Upper lobe of right lung (tissue), 1 donor: ENCODE data around the gene OAF. TPM values are rescaled to one million over a fixed set of nuclear protein-coding genes. Genes with fewer than 3 reads are reported as not detected.

Experiments
- ATAC-seq: fragments of 200-7000 bp; cut with Tn5 transposase; one replicate; pipeline ENCODE4 v1.9.1; 2020; ENCODE audit warnings: mild to moderate bottlenecking, moderate library complexity
- DNase-seq: peaks from one replicate; pipeline ENCODE4 v3.0.0-alpha.2; 2020
- H3K27ac ChIP-seq: fragments of 200-600 bp; one replicate; pipeline ENCODE4 v1.8.0; 2022
- H3K27me3 ChIP-seq: fragments of 200-600 bp; one replicate; pipeline ENCODE4 v1.8.0; 2022; ENCODE audit warnings: mild to moderate bottlenecking
- H3K36me3 ChIP-seq: fragments of 200-600 bp; one replicate; pipeline ENCODE4 v1.8.0; 2022
- H3K4me1 ChIP-seq: fragments of 200-600 bp; one replicate; pipeline ENCODE4 v1.8.0; 2022
- H3K4me3 ChIP-seq: fragments of 200-600 bp; one replicate; pipeline ENCODE4 v1.8.0; 2022; ENCODE audit warnings: mild to moderate bottlenecking
- H3K9me3 ChIP-seq: fragments of 200-600 bp; one replicate; pipeline ENCODE4 v1.8.0; 2022
- intact Hi-C: fragments of 100-400 bp; cut with DNase I; formaldehyde crosslinking; loops from one replicate; pipeline ENCODE4 v1.11.0; 2022
- total RNA-seq: library from RNA; stranded (reverse); fragmentation: NEBNext Ultra II Directional; extraction: Animal tissue kit (Norgen Biotek cat#: 25700); gene quantifications from one replicate; pipeline ENCODE4 v1.2.1, GENCODE V29; 2021
- TF ChIP-seq, protein P1 (sequence below): fragments of 200-600 bp; IDR thresholded peaks from one replicate; pipeline ENCODE4 v1.8.0; 2022; ENCODE audit warnings: antibody characterized with exemption
- donor health status: DM: no; HTN: yes; CAD: no; lungs with severe emphysema.

OAF gene
- total RNA-seq, 1 donor from 2014 or later, result 19.8 TPM

DNA sequence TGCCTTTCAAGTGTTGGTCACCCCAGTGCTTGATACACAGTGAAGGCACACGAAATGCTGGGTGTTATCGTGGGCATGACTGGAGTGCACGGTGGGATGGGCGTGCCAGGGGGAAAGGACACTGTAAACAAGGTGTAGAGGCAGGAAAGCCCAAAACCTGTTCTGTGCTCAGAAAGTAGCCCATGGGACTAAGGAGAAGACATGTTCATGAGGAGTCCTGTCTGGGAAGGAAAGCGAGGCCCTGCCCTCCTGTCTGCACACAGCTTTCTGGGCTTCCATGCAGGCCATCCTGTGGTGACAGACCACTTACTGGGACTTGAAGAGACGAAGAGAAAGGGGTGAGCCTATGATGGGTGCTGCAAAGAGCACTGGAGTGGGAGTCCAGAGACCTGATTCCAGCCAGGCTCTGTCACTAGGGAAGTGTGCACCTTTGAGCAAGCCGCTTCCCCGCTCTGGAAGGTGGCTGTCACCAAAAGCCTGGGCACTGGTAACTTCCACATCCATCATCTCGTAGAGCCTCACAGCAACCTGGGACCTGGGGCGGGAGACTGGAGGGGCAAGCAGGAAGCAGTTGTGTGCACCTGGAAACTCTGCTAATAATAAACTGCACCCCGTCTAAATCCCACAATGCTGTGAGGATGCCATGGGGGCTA lies 28.3 kb downstream of the OAF start:
- no peak overlapping the region for H3K4me3 ChIP-seq
- H3K4me1 ChIP-seq, result no peaks in the 10 kb centered on the region
- DNase-seq (no peak), ATAC-seq (no peak)
- TF ChIP-seq, protein P1, sequence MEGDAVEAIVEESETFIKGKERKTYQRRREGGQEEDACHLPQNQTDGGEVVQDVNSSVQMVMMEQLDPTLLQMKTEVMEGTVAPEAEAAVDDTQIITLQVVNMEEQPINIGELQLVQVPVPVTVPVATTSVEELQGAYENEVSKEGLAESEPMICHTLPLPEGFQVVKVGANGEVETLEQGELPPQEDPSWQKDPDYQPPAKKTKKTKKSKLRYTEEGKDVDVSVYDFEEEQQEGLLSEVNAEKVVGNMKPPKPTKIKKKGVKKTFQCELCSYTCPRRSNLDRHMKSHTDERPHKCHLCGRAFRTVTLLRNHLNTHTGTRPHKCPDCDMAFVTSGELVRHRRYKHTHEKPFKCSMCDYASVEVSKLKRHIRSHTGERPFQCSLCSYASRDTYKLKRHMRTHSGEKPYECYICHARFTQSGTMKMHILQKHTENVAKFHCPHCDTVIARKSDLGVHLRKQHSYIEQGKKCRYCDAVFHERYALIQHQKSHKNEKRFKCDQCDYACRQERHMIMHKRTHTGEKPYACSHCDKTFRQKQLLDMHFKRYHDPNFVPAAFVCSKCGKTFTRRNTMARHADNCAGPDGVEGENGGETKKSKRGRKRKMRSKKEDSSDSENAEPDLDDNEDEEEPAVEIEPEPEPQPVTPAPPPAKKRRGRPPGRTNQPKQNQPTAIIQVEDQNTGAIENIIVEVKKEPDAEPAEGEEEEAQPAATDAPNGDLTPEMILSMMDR, result no peak
- H3K36me3 ChIP-seq, result no peaks in the 10 kb centered on the region
- H3K9me3 ChIP-seq, result no peaks in the 10 kb centered on the region
- intact Hi-C loops, result no loop called here
- H3K27ac ChIP-seq, result no peak overlapping the region
- peaks cover 53% of the 10 kb centered on the region for H3K27me3 ChIP-seq

DNA sequence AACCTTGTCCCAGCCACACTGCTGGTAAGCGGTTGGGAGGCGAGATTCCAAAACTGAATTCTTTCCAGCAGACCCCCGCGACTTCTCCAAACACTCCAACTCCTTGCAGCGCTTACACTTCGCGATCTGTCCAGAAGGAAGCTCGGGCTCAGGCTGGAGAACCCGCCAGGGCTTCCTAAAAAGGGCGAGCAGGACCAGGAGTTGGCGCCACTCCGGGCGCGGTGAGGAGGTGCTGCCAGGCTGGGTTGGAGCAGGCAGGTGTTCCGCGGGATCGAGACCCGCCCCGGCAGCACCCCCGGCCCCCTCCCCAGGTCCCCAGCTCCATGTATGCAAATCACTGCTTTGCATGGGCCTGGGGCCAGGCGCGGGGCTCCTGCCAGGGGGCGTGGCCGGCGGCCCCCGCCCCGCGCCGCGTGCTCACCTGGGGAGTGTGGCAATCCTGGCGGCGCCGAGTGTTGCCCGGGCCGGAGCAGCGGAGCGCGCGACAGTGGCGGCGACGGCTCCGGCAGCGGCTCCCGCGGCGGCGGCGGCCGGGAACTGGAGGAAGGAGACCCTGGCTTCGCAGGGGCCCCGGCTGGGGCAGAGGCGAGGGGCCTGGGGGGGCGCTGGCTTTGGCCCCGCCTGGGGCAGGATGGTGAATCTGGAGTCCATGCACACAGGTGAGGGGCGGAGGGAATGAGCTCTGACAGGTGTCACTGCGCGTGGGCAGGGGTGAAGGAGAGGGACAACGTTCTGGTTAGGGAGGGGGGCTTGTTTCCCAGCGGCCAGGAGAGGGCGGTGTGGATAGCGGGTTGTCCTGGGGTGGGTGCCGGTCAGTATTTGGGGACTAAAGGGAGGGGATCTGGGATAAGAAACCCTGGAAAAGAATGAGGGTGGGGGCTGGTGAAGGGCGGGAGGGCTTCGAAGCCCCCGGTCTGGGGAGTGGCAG lies 29.1 kb downstream of the OAF start, which contains the start of gene POU2F3:
POU2F3 (plus strand) TSS at position 428 of the 928 bp plus-strand sequence; CDS start at position 632, 204 bp downstream.
- Histone ChIP-seq H3K4me3 (peak within 1 kb of the TSS; percentile 30), H3K27me3 (peaks cover 45% of the 10 kb centered on the region), H3K27ac (no peak within 1 kb of the TSS)

DNA sequence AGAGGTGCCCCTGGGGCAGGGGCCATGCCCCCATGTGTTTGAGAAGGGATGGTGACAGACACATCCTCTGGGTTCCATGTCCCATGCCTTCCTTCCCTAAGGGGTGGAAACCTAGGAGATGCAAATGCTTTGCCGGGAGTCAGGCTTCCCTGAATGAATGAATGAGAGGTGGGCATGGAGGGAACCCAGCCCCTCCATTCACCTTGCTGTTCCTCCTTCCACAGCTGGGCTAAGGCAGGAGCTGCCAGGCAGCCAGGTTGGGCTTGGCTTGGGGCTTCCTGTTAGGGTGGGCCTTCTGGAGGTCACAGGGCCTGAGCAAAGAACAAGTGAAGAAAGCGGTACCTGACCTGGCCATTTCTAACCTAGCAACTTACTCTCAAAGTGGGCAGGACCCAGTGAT lies 30.0 kb downstream of the OAF start:
- Histone ChIP-seq H3K9me3 (no peaks in the 10 kb centered on the region), H3K36me3 (no peaks in the 10 kb centered on the region), H3K4me1 (no peaks in the 10 kb centered on the region), H3K27me3 (peaks cover 44% of the 10 kb centered on the region), H3K27ac (no peak overlapping the region), H3K4me3 (no peak overlapping the region)
- ATAC-seq, result no peak
- intact Hi-C loops, result no loop called here
- DNase-seq, result no peak
- TF ChIP-seq, protein P1, result no peak

More for the DNA sequence above, 29.1 kb downstream of the OAF start, which contains the start of gene POU2F3:
- Histone ChIP-seq H3K4me1 (no peaks in the 10 kb centered on the region), H3K36me3 (no peaks in the 10 kb centered on the region), H3K9me3 (no peaks in the 10 kb centered on the region)
- intact Hi-C loops, result no loop called here
- ATAC-seq (peak; percentile 74), DNase-seq (peak; percentile 84)
- TF ChIP-seq, protein P1, result no peak

DNA sequence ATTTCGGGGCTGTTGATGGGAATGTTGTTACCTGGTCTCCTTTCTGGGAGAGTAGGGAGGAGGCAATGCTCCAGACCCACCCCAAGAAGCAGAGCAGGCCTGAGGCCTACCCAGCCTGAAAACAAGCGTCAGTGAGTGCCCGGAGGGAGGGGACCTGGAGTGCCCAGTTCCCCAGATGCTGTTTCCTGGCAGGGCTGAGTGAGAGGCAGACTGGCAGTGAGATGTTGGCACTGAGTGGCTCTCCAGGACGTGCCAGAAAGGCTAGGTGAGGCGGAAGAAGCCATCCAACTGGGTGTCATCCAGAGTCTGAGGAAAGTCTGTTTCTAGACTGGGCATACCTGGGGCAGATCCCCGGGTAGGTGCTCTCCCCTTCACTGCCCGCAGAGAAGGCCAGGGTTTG lies 30.4 kb downstream of the OAF start:
- peak; percentile 75 for ATAC-seq
- Histone ChIP-seq H3K27me3 (peaks cover 44% of the 10 kb centered on the region), H3K4me3 (no peak overlapping the region), H3K4me1 (no peaks in the 10 kb centered on the region), H3K9me3 (no peaks in the 10 kb centered on the region), H3K36me3 (no peaks in the 10 kb centered on the region), H3K27ac (no peak overlapping the region)
- TF ChIP-seq, protein P1, result no peak
- peak; percentile 78 for DNase-seq
- intact Hi-C loops, result no loop called here

DNA sequence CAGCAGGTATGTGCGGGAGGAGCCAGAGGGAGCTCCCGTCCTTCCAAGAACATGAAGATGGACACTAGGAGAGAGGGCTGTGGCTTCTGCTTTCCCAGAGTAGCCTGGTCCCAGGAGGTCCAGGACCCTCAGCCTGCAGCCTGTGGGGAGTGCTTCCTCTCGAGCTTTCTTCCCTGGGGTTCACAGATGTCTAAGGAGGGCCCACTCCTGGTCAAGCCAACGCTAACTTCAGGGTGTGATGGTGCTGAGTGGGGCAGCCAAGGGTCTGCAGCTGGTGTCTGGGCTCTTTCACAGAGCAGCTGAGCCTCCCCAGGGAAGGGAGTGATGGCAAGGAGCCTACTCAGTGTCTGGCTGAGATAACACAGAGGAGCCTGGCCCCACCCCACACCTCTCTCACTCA lies 32.4 kb downstream of the OAF start:
- H3K36me3 ChIP-seq, result no peaks in the 10 kb centered on the region
- no peaks in the 10 kb centered on the region for H3K4me1 ChIP-seq
- ATAC-seq, result no peak
- H3K27ac ChIP-seq, result no peak overlapping the region
- intact Hi-C loops, result no loop called here
- no peak overlapping the region for H3K4me3 ChIP-seq
- peaks cover 44% of the 10 kb centered on the region for H3K27me3 ChIP-seq
- TF ChIP-seq, protein P1, result no peak
- H3K9me3 ChIP-seq, result no peaks in the 10 kb centered on the region
- no peak for DNase-seq
